Stimulated activated CD8-positive, alpha-beta memory T cell treated with anti-CD3 and anti-CD28 coated beads, Interleukin-15, amount 100 ng/mL, for 1 hour (primary cell): ENCODE results near the gene TNPO1.
A peak's percentile ranks its signal among the peaks of the same experiment; 100 is the strongest.
"Not testable (repeated sequence)": the region's sequence is repeated elsewhere in the genome, so short reads cannot be mapped to it uniquely, and the experiment has no call there.

Experiments used
- DNase-seq: peaks from one replicate; pipeline ENCODE4 v3.0.0-alpha.2; 2020; ENCODE audit warnings: low read depth

The TNPO1 gene

GRCh38 chr5:72816284-72817075 lies at the start of gene TNPO1:
TNPO1 (plus strand) TSS chr5:72816661; CDS start chr5:72816738, 77 bp downstream.
- peak; percentile 70 for DNase-seq

GRCh38 chr5:72767289-72768010 lies 49.0 kb upstream of the TNPO1 start:
- no peak for DNase-seq

- no peak for DNase-seq
Measured at GRCh38 chr5:72770266-72770665, 46.2 kb upstream of the TNPO1 start.

- no peak for DNase-seq
Measured at GRCh38 chr5:72776684-72777083, 39.8 kb upstream of the TNPO1 start.

DNA sequence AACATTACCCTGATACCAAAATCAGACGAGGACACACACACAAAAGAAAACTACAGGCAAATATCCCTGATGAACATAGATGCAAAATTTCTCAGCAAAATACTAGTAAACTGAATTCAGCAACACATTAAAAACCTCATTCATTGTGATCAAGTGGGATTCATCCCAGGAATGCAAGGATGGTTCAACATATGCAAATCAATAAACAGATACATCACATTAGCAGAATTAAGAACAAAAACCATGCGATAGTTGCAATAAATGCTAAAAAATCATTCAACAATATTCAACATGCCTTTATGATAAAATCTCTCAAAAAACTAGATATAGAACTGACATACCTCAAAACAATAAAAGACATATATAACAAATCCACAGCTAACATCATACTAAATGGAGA lies 36.9 kb upstream of the TNPO1 start:
- no peak for DNase-seq

DNA sequence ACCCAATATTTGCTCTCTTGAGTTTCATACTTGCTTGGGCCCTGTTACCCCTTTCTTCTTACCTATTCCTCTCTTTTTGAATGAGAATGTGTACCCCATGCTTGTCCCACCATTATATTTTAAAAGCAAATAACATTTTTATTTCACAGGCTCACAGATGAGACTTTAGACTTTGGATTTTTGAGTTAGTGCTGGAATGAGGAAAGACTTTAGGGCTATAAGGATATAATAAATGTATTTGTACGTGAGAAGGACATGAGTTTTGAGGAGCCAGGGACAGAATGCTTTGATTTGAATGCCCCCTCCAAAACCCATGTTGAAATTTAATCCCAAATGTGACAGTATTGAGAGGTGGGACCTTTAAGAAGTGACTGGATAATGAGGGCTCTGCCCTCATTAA lies 33.1 kb upstream of the TNPO1 start:
- DNase-seq: no peak

DNA sequence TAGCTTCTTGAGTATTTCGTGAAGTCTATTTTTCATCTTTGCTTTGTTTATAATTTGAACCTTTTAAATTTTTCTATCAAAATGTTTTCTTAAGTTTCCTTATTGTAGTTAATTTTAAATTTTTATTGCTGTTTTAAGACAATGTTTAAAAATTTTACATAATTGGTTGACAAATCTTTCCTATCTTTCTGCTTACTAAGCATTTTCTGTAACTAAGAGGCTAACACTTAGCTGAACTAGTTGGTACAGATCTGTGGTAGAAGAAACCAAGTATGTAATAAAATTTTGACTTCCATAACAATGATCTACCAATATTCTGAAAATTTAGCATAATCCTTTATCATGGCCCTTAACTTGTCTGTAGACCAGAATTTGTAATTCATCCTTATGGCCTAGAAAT lies 32.3 kb upstream of the TNPO1 start:
- DNase-seq: no peak

- no peak for DNase-seq
Measured at GRCh38 chr5:72785801-72786200, 30.7 kb upstream of the TNPO1 start.

- no peak for DNase-seq
Measured at GRCh38 chr5:72786676-72787075, 29.8 kb upstream of the TNPO1 start.

GRCh38 chr5:72788866-72789505 lies 27.5 kb upstream of the TNPO1 start:
- no peak for DNase-seq

DNA sequence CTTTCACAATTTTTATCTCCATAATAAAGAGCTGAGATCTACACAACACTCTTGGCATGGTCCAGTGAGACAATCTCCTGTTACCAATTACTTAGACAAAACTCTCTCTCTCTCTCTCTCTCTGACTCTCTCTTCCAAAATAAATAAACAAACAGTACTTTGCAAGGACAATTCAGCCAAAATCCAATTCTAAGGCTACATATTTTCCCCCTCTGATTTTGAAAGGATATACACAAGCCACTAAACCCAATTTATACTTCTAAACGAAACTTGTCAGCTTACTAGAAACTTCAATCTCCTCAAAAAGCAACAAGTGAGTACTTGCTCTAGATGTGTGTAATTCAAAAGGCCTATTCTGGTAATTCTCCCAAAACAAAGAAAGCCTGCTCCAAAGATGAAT lies 26.3 kb upstream of the TNPO1 start:
- no peak for DNase-seq

DNA sequence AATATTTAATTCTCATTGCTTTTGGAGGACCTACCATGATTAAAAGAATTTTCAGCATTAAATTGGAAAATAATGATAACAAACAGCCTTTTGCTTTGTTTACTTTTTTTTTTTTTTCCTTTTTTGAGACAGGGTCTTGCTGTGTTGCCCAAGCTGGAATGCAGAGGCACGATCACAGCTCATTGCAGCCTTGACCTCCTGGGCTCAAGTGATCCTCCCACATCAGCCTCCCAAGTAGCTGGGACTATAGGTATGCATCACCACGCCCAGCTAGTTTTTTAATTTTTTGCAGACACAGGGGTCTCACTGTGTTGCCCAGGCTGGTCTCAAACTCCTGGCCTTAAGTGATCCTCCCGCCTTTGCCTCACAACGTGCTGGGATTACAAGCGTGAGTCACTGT lies 23.8 kb upstream of the TNPO1 start:
- not testable (repeated sequence) for DNase-seq

DNA sequence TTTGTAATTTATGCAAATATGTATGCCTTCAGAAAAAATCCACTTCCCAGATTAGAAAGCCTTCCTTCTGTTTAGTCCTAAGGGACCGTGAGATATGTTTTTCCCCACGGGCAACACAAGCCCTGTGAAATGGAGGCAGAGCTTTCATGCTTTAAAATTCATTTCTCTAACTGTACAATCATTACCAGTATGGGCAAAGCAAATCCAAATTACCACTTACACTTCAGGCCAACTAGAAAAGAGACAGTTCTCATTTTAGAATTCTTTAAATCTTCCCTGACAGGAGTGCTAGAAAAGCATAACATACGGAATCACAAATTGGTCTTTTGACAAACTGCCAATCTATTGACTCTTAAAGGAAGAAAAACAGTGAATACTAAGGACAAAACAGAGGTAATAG lies 20.5 kb upstream of the TNPO1 start:
- DNase-seq: no peak

GRCh38 chr5:72799721-72800120 lies 16.7 kb upstream of the TNPO1 start:
- no peak for DNase-seq

DNA sequence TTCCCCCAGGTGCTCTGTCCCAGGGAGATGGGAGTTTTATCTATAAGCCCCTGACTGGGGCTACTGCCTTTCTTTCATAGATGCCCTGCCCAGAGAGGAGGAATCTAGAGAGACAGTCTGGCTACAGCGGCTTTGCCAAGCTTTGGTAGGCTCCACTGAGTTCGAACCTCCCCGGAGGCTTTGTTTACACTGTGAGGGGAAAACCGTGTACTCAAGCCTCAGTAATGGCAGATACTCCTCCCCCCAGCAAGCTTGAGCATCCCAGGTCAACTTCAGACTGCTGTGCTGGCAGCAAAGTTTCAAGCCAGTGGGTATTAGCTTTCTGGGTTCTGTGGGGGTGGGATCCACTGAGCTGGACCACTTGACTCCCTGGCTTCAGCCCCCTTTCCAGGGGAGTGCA lies 7.8 kb upstream of the TNPO1 start:
- not testable (repeated sequence) for DNase-seq

- no peak for DNase-seq
Measured at GRCh38 chr5:72811849-72812248, 4.6 kb upstream of the TNPO1 start.

DNA sequence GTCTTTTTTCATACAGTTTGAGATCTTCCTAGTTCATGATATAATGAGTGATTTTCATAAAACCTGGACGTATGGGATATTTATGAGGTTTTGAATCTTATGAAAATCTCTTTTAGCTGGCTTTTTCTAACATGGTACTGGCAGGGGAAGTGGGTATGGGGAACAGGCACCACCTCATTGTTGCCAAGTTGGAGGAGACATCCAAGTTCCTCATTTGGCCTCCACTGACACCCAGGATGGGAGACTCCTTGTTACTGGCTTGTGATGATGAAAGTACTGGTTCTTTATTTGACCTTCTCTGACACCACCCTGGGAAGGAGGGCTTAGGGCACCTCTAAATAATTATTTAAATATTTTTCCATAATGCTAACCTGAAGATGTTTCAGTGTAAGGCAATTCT lies 4.0 kb upstream of the TNPO1 start:
- DNase-seq: no peak

DNA sequence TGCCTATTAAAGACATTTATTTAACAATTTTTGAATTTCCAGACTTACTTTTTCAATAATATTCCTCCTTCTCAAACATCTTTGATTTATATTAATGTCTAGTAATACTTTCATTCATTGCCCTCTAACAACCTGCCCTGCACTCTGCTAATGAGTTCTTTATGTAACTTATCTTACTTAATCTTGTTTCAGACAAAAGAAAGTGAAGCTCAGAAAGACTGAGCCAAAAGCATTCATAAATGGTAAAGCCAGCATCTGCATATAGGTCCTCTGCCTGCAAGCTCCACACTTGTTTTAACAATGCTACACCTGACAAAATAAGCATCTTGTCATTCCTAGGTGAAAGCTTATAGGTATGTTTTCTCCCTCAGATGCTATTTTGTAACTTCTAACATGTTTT lies 2.4 kb upstream of the TNPO1 start:
- no peak for DNase-seq

- DNase-seq: no peak
Measured at GRCh38 chr5:72814864-72815263, 1.6 kb upstream of the TNPO1 start.

- DNase-seq: no peak
Measured at GRCh38 chr5:72815580-72816283, 729 bp upstream of the TNPO1 start.

GRCh38 chr5:72817076-72817481 lies 618 bp downstream of the TNPO1 start:
- no peak for DNase-seq

GRCh38 chr5:72817671-72818266 lies 1.3 kb downstream of the TNPO1 start:
- DNase-seq: no peak
